ENCODE measurements around the gene METTL21A. TPM values are rescaled to one million over a fixed set of nuclear protein-coding genes. Genes with fewer than 3 reads are reported as not detected.

Gene METTL21A
- total RNA-seq, 1 donor from 2014 or later, result 23.8 TPM

Other genes starting within 250 kb of the METTL21A start
- 41.1 and 63.7 TPM in 2 replicates for gene CREB1, start 95.4 kb downstream of the METTL21A start, total RNA-seq
- 45.5 and 46.5 TPM in 2 replicates for gene CCNYL1, start 86.2 kb upstream of the METTL21A start, total RNA-seq
- 1.5 and 2.6 TPM in 2 replicates for gene FZD5, start 144.5 kb upstream of the METTL21A start, total RNA-seq

Measured in pulmonary artery endothelial cell (primary cell).